ENCODE results near the gene KTN1.

The KTN1 gene

GRCh38 chr14:55707365-55707804 lies 127.4 kb downstream of the KTN1 start:
- no peak for DNase-seq (ENCODE audit: insufficient read length, low spot score)
- peak; percentile 94 for FAIRE-seq
- TF ChIP-seq CTCF (IDR thresholded peaks at IDR 0.05; ENCODE audit: insufficient read depth, missing control alignments): peak; percentile 77

DNA sequence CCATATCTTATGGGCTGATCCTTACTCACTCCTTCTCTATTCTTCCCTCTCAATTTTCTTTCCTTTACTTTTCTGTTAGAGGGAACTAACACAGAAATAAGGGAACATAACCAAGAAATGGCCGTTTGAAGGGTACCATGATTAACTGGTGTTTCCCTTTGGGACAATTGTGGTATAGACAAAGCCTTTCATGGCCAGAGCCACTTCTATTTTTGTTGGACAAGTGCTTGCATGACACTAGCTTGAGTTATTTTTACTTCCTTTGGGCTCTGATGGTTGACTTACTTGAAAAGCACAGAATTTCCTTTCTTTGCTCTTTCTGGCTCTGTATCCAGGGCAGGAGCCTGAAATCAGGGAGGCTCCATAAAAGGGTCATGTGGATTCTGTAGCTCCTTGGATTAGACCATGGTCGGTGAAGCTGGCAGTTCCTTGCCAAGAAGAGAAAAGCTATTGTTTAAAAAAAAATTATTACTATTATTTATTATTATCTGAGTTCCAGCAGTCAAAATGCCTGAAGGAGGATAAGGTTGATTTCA lies 130.6 kb downstream of the KTN1 start:
- DNase-seq (ENCODE audit: insufficient read length, low spot score): no peak
- no peak for TF ChIP-seq CTCF (IDR thresholded peaks at IDR 0.05; ENCODE audit: insufficient read depth, missing control alignments)
- no peak for FAIRE-seq

DNA sequence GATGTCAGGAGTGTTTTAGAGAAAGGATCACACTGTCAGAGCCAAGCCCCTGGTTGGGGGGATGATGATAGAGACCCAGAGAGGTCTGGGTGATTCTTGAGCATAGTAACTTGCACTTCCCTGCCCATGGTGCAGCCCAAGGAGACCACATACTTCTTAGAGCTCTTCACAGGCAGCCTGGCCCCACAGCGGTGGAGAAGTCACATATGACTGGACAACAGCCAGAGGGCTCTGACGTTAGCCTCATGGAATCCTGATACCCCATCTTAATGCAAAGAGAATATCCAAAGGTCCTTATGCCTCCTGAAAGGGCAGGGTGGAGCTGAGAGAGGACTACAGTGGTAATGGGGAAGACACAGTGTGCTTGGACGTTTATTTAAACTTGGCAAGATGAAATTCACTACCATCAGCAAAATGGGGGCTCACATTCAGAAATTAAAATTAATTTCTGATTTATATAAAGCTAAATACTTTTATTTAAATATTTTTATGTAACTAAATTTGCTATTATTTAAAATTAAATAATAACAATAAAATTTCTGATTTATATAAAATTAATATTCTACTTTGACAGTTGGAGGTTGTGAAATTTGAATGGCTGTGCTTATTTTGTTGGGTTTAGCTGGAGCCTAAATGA lies 131.3 kb downstream of the KTN1 start:
- DNase-seq (ENCODE audit: insufficient read length, low spot score): no peak
- TF ChIP-seq CTCF (IDR thresholded peaks at IDR 0.05; ENCODE audit: insufficient read depth, missing control alignments): no peak
- FAIRE-seq: no peak

- TF ChIP-seq CTCF (IDR thresholded peaks at IDR 0.05; ENCODE audit: insufficient read depth, missing control alignments): no peak
- no peak for FAIRE-seq
- no peak for DNase-seq (ENCODE audit: insufficient read length, low spot score)
Observed at GRCh38 chr14:55712491-55712890, 132.5 kb downstream of the KTN1 start.

DNA sequence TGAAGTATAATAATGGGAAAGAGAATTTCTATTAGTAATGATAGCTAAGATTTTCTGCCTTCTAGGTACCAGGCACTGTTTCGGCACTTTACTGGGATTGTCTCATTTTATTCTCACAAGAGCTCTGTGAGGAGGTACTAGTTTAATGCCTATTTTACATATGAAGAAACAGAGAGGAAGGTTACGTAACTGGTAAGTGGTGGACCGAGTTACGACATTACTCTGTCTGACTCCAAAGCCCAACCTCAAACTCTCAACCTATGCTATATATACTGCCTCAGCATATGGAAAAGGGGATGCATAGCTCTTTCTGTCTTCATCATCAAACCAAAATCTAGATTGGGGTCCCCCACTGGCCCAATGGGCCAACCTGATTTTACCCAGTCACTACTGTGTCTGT lies 133.5 kb downstream of the KTN1 start:
- FAIRE-seq (no peak), DNase-seq (ENCODE audit: insufficient read length, low spot score) (no peak)
- no peak for TF ChIP-seq CTCF (IDR thresholded peaks at IDR 0.05; ENCODE audit: insufficient read depth, missing control alignments)

DNA sequence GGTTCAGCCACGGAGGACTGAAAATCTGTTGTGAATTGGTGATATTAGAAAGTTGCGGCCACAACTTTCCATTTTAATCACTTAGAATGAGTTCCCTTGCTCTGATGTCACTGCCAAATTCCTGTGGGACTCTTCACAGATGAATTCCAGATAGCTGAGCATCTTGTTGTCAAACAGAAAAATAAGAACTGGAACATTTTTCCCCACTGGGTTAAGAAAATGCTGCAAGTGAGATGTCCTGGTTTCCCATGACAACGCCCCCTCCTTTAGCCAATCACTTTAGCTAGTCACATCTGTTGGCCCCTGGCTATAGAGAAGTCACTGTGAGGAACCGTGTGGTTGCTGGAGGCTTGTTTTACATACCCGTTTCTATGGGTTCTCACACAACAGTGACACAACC lies 135.9 kb downstream of the KTN1 start:
- FAIRE-seq: no peak
- no peak for DNase-seq (ENCODE audit: insufficient read length, low spot score)
- TF ChIP-seq CTCF (IDR thresholded peaks at IDR 0.05; ENCODE audit: insufficient read depth, missing control alignments): no peak

DNA sequence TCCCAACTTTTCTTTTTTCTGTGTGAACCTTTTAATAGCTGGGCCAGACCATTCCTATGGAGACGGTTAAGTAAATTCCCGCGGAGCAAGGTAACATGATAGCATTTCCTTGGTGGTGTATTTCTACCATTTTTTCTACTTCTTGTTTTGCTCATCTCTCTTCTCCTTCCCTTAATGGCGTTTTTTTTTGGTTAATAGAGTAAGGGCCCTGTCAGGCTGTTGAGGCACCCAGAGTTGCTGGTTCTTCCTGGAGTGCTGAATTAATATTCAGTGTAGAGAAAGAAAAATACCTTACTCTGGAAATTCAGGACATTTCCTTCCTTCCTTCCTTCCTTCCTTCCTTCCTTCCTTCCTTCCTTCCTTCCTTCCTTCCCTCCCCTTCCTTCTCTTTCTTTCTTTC lies 137.6 kb downstream of the KTN1 start:
- FAIRE-seq (no peak), DNase-seq (ENCODE audit: insufficient read length, low spot score) (no peak)
- no peak for TF ChIP-seq CTCF (IDR thresholded peaks at IDR 0.05; ENCODE audit: insufficient read depth, missing control alignments)

Data from D721Med (cell line).